ENCODE measurements around the gene KCNQ5.

DNA sequence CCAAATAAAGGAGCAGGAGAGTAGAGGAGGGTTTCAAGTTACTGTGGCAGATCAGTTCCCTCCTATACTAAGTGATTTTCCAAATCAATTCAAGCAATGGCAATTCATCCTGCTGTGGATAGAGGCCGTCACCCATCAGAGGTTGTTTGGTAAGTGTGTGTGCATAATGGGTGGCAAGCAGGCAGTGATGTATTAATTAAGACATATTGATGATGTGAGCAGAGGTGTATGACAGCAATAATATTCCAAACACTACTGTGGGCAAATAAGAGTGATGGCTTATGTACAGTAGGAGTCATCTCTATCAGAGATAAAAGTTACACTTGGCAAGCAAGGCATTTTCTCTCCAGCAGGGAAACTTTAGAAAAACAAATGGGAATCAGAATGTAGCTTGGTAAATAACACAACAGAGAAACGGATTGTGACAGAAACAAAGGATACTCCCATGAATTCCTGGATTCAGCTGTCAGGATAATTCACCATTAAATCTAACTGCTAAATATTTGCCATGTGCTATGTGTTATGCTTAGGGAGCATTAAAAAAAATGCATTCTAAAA, 407.1 kb downstream of the KCNQ5 start:
- TF ChIP-seq, protein P1, sequence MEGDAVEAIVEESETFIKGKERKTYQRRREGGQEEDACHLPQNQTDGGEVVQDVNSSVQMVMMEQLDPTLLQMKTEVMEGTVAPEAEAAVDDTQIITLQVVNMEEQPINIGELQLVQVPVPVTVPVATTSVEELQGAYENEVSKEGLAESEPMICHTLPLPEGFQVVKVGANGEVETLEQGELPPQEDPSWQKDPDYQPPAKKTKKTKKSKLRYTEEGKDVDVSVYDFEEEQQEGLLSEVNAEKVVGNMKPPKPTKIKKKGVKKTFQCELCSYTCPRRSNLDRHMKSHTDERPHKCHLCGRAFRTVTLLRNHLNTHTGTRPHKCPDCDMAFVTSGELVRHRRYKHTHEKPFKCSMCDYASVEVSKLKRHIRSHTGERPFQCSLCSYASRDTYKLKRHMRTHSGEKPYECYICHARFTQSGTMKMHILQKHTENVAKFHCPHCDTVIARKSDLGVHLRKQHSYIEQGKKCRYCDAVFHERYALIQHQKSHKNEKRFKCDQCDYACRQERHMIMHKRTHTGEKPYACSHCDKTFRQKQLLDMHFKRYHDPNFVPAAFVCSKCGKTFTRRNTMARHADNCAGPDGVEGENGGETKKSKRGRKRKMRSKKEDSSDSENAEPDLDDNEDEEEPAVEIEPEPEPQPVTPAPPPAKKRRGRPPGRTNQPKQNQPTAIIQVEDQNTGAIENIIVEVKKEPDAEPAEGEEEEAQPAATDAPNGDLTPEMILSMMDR (IDR thresholded peaks at IDR 0.05; ENCODE audit: control extremely low read depth in 1 of 3, insufficient read depth in 1 of 3, low read depth in 1 of 3, low read length in 3 of 3), result no peak
- TF ChIP-seq CEBPB (IDR thresholded peaks at IDR 0.05; ENCODE audit: low read depth, low read length) (no peak), POLR2A (IDR thresholded peaks at IDR 0.05; ENCODE audit: control extremely low read depth in 1 of 2, low read depth in 2 of 2, low read length in 2 of 2) (no peak), YY1 (IDR thresholded peaks at IDR 0.05; ENCODE audit: low read depth, low read length) (no peak), POLR2AphosphoS5 (IDR thresholded peaks at IDR 0.05; ENCODE audit: low read depth, low read length) (no peak), MAFK (IDR thresholded peaks at IDR 0.05; ENCODE audit: low read depth, low read length) (no peak), GABPA (IDR thresholded peaks at IDR 0.05; ENCODE audit: borderline replicate concordance, insufficient read depth, low read length) (no peak)
- TF ChIP-seq, protein P2, sequence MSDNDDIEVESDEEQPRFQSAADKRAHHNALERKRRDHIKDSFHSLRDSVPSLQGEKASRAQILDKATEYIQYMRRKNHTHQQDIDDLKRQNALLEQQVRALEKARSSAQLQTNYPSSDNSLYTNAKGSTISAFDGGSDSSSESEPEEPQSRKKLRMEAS (IDR thresholded peaks at IDR 0.05), result no peak

Data from H1 (cell line).